Right atrium auricular region (tissue), 2 donors: ENCODE results near the gene MBOAT7. TPM values are rescaled to one million over a fixed set of nuclear protein-coding genes. Genes with fewer than 3 reads are reported as not detected.

ENCODE experiments used
- DNase-seq: peaks from one replicate; pipeline ENCODE4 v3.0.0-alpha.2; 2019; ENCODE audit warnings: low spot score
- H3K27ac ChIP-seq, 2 donors: fragments of 200-600 bp; sonication (generic); 1 replicate in 1 of 2; 2 replicates in 1 of 2; pipeline ENCODE4 v1.5.1; 2016 to 2019
- H3K27me3 ChIP-seq, 2 donors: fragments of 200-600 bp; sonication (generic); one replicate each; pipeline versions ENCODE4 v1.5.1 to v1.6.0; 2017 to 2019
- H3K36me3 ChIP-seq: fragments of 200-600 bp; sonication (generic); one replicate; pipeline ENCODE4 v1.5.1; 2016
- H3K4me1 ChIP-seq, 2 donors: fragments of 200-600 bp; sonication (generic); one replicate each; pipeline versions ENCODE4 v1.5.1 to v1.6.0; 2017 to 2019
- H3K4me3 ChIP-seq, 2 donors: fragments of 200-600 bp; sonication (generic); 1 replicate in 1 of 2; 2 replicates in 1 of 2; pipeline ENCODE4 v1.5.1; 2017 to 2019; ENCODE audit warnings: mild to moderate bottlenecking in 1 of 2, moderate library complexity in 1 of 2
- H3K9me3 ChIP-seq, 2 donors: fragments of 200-600 bp; sonication (generic); one replicate each; pipeline ENCODE4 v1.5.1; 2019
- total RNA-seq, 2 donors: library from RNA; depleted of rRNA; stranded (reverse); fragments of >200 nt; gene quantifications; one replicate each; pipeline ENCODE4 v1.1.0, GENCODE V29; 2016
- TF ChIP-seq, protein P1 (sequence below), 2 donors: fragments of 200-600 bp; sonication (generic); IDR thresholded peaks; one replicate each; pipeline ENCODE4 v1.5.1; 2019; ENCODE audit warnings: antibody characterized with exemption in 2 of 2

The MBOAT7 gene
- total RNA-seq, 2 donors from 2014 or later = 27.0 to 37.0 TPM

DNA sequence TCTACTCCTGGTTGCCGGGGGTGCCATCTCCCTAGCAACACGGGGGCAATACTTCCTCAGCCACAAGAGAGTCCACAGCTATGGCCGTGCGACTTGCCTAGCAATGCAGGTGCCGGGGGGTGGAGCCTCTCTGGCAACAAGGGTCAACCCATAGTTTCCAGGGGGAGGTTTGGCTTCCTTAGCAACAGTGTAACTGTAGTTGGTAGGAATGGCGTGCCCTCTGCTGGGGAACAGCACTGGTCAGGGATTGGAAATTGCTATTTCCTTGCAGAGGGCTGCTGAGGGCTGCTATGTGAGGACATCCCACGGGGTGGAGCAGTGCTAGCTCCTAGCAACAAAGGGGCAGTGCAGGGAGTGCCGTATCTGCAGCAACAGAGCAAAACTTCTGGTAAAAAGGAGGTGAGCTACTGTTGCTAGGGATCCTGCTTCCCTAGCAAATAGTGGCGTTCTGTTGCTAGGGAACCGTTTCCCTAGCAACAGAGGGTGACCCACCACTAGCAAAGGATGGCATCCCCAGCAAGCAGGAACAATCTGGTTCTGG is 9.4 kb downstream of the MBOAT7 start:
- H3K27me3 ChIP-seq = no peaks in the 10 kb centered on the region
- no peak overlapping the region for H3K27ac ChIP-seq
- TF ChIP-seq, protein P1, sequence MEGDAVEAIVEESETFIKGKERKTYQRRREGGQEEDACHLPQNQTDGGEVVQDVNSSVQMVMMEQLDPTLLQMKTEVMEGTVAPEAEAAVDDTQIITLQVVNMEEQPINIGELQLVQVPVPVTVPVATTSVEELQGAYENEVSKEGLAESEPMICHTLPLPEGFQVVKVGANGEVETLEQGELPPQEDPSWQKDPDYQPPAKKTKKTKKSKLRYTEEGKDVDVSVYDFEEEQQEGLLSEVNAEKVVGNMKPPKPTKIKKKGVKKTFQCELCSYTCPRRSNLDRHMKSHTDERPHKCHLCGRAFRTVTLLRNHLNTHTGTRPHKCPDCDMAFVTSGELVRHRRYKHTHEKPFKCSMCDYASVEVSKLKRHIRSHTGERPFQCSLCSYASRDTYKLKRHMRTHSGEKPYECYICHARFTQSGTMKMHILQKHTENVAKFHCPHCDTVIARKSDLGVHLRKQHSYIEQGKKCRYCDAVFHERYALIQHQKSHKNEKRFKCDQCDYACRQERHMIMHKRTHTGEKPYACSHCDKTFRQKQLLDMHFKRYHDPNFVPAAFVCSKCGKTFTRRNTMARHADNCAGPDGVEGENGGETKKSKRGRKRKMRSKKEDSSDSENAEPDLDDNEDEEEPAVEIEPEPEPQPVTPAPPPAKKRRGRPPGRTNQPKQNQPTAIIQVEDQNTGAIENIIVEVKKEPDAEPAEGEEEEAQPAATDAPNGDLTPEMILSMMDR (IDR thresholded peaks at IDR 0.05) = peak in 1 of 2 donors; percentile 14
- H3K9me3 ChIP-seq = no peaks in the 10 kb centered on the region
- DNase-seq = no peak
- H3K4me1 ChIP-seq = no peaks in the 10 kb centered on the region
- no peaks in the 10 kb centered on the region for H3K36me3 ChIP-seq
- H3K4me3 ChIP-seq = no peak overlapping the region

DNA sequence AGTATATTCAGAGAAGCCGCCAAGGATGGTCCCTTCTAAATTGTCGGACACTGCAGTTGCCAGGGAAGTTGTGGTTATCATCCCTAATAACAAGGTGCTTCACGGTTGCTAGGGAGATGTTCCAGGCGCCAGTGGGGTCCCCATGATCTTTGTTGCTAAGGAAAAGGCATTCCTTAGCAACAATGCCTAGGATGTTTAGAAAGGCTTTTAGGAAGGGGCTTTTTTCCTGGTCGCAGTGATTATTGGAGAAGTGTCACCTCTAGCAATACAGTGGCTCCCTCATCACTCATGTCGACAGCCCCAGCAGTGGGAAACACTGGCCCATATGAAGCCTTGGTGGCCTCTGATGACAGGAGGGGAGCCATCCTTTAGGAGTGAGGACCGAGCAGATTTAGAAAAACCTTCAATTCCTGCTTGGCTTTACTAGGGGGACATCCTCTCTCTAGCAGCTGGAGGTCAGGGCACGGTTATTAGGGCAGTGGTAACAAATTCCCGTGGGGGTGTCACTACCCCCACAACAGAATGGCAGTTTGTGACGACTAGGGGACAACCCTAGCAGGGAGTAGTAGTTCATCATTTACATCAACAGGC is 10.0 kb downstream of the MBOAT7 start:
- H3K4me3 ChIP-seq = no peak overlapping the region
- no peaks in the 10 kb centered on the region for H3K36me3 ChIP-seq
- no peaks in the 10 kb centered on the region for H3K4me1 ChIP-seq
- no peaks in the 10 kb centered on the region for H3K27me3 ChIP-seq
- DNase-seq = no peak
- H3K9me3 ChIP-seq = no peaks in the 10 kb centered on the region
- TF ChIP-seq, protein P1 (IDR thresholded peaks at IDR 0.05) = no peak
- H3K27ac ChIP-seq = no peak overlapping the region

GRCh38 chr19:54178581-54179261 is 10.7 kb downstream of the MBOAT7 start:
- TF ChIP-seq, protein P1 (IDR thresholded peaks at IDR 0.05) = no peak
- Histone ChIP-seq H3K36me3 (no peaks in the 10 kb centered on the region), H3K27me3 (no peaks in the 10 kb centered on the region), H3K27ac (no peak overlapping the region), H3K4me1 (no peaks in the 10 kb centered on the region), H3K9me3 (no peaks in the 10 kb centered on the region), H3K4me3 (no peak overlapping the region)
- no peak for DNase-seq

DNA sequence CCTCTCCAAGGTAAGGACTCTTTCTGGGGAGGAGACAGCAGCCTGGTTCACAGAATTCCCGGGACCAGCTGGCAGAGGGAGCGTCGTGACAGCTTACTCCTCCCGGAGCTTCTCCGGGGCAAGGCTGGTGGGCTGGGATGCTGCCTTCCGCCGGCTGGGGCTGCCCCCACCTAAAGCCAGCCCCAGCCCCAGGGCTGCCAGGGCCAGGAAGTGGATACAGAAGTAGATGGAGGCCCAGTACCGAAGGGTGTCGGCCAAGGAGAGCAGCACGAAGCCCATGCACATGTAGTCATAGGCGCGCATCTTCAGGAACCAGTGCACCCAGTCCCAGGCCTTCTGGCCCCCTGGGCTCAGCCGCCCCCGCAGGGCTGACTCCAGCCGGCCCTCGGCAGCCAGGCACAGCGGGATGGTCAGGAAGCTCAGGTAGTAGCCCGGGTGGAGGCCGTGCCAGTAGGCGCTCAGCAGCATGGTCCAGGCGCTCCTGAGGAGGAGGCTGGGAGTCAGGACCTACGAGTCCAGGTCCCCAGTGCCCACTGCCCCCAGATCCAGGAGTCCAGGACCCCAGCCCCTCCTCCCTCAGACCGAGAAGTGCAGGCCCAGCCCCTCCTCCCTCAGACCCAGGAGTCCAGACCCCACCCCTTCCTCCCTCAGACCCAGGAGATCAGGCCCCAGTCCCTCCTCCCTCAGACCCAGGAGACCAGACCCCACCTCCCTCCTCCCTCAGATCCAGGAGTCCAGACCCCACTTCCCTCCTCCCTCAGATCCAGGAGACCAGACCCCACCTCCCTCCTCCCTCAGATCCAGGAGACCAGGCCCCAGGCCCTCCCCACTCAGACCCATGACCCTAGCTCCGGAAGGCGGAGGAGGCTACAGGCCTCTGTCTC is 15.2 kb downstream of the MBOAT7 start:
- TF ChIP-seq, protein P1 (IDR thresholded peaks at IDR 0.05) = no peak
- Histone ChIP-seq H3K27ac (no peak overlapping the region), H3K9me3 (no peaks in the 10 kb centered on the region), H3K27me3 (peaks cover 0 to 3% of the 10 kb centered on the region in 2 donors), H3K36me3 (no peaks in the 10 kb centered on the region), H3K4me3 (no peak overlapping the region), H3K4me1 (peaks cover 0 to 7% of the 10 kb centered on the region in 2 donors)
- no peak for DNase-seq

DNA sequence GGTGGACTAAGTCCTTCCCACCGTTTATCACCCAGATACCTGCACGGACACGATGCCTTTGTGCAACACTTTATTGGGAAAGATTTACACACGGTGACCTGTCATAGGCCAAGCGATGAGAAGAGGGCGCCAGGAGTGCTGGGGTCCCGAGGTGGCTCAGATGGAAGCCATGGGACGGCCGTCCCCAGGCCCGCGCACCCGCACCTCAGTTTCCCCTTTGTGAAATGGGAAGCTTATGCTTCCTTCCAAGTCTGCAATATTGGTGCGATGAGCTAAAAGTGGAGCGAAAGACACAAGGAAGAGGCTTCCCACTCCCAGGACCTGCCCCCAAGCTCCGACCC is 16.1 kb downstream of the MBOAT7 start:
- Histone ChIP-seq H3K4me1 (peaks cover 0 to 9% of the 10 kb centered on the region in 2 donors), H3K9me3 (no peaks in the 10 kb centered on the region), H3K27ac (peak overlapping the region in 1 of 2 donors; percentile 32), H3K27me3 (peaks cover 0 to 3% of the 10 kb centered on the region in 2 donors), H3K36me3 (no peaks in the 10 kb centered on the region), H3K4me3 (no peak overlapping the region)
- DNase-seq = no peak
- TF ChIP-seq, protein P1 (IDR thresholded peaks at IDR 0.05) = no peak
